GM12878 (cell line): Measurements from ENCODE around the gene TARS3. TPM values are rescaled to one million over a fixed set of nuclear protein-coding genes. Genes with fewer than 3 reads are reported as not detected.

ENCODE experiments used
- ATAC-seq: fragments of 200-7000 bp; cut with Tn5 transposase; 3 replicates; pipeline ENCODE4 v1.9.1; 2020; ENCODE audit warnings: mild to moderate bottlenecking, moderate library complexity
- BruUV-seq: library from RNA; stranded (reverse); fragments of 400-500 nt; replicated peaks from 2 replicates; lab custom pipeline; 2021; lab: Mats Ljungman, UMichigan
- CTCF ChIA-PET: fragments of 300-600 bp; sonication (Branson Sonifier 250); formaldehyde crosslinking; extraction: SDS; loops from one replicate; lab custom pipeline; 2021; ENCODE audit warnings: inconsistent platforms; lab: Yijun Ruan, JAX
- POLR2A ChIA-PET: fragments of 350-600 bp; formaldehyde crosslinking; extraction: SDS; loops from one replicate; lab custom pipeline; 2021; ENCODE audit warnings: inconsistent platforms; lab: Charles Lee
- RAD21 ChIA-PET: fragments of 300-600 bp; sonication (Branson Sonifier 250); formaldehyde crosslinking; loops from one replicate; lab custom pipeline; 2023; ENCODE audit warnings: antibody characterized with exemption; ENCODE audit not compliant: unreplicated experiment; lab: Charles Lee
- SMC1A ChIA-PET: fragments of 300-600 bp; sonication (Branson Sonifier 250); formaldehyde crosslinking; loops from one replicate; lab custom pipeline; 2023; ENCODE audit not compliant: unreplicated experiment, uncharacterized antibody; lab: Charles Lee
- DNase-seq: peaks from one replicate; pipeline ENCODE4 v3.0.0-alpha.2; 2011; ENCODE audit warnings: low read depth, low spot score
- FAIRE-seq: peaks from 3 replicates; lab custom pipeline; 2011; peaks lifted over from hg19 to GRCh38; lab: Jason Lieb, UNC
- H2AFZ ChIP-seq: 2 replicates; pipeline ENCODE4 v1.6.0; 2011; ENCODE audit warnings: low read depth, low read length, control low read depth; ENCODE audit not compliant: control insufficient read depth
- H3K27ac ChIP-seq: 2 replicates; pipeline ENCODE4 v1.5.1; 2011; ENCODE audit warnings: control low read depth; ENCODE audit not compliant: control insufficient read depth, insufficient read depth
- H3K27me3 ChIP-seq, 2 experiments: replicated peaks in 1 of 2; 2 replicates each; pipeline versions ENCODE4 v1.6.0 to v1.6.1; 2011; ENCODE audit warnings: low read length in 1 of 2; ENCODE audit not compliant: control insufficient read depth in 2 of 2, insufficient read depth in 2 of 2
- H3K36me3 ChIP-seq, 2 experiments: 2 replicates each; pipeline ENCODE4 v1.5.1; 2011; ENCODE audit warnings: low read length in 1 of 2; ENCODE audit not compliant: control insufficient read depth in 2 of 2, insufficient read depth in 2 of 2
- H3K4me1 ChIP-seq: 2 replicates; pipeline ENCODE4 v1.6.1; 2011; ENCODE audit warnings: mild to moderate bottlenecking, low read length, moderate library complexity, mixed read lengths; ENCODE audit not compliant: control insufficient read depth, insufficient read depth
- H3K4me2 ChIP-seq: 2 replicates; pipeline ENCODE4 v1.6.0; 2011; ENCODE audit warnings: control low read depth; ENCODE audit not compliant: control insufficient read depth, insufficient read depth
- H3K4me3 ChIP-seq: fragments of 200-600 bp; sonication (generic); 2 replicates; pipeline ENCODE4 v1.5.1; 2016
- H3K79me2 ChIP-seq: 2 replicates; pipeline ENCODE4 v1.6.0; 2011; ENCODE audit warnings: low read length; ENCODE audit not compliant: control insufficient read depth, insufficient read depth
- H3K9ac ChIP-seq: 2 replicates; pipeline ENCODE4 v1.8.0; 2011; ENCODE audit warnings: low read length, control low read depth, mixed read lengths; ENCODE audit not compliant: control insufficient read depth, insufficient read depth
- H3K9me3 ChIP-seq: replicated peaks from 3 replicates; pipeline ENCODE4 v1.5.1; 2011; ENCODE audit warnings: mild to moderate bottlenecking, low read length; ENCODE audit not compliant: control insufficient read depth, insufficient read depth
- H4K20me1 ChIP-seq: 2 replicates; pipeline ENCODE4 v1.6.0; 2011; ENCODE audit not compliant: control insufficient read depth, insufficient read depth
- CHD2 ChIP-seq: IDR thresholded peaks from 2 replicates; pipeline ENCODE4 v1.6.1; 2011; ENCODE audit warnings: low read depth, low read length, improper control_type of control experiment, borderline replicate concordance
- ELK1 ChIP-seq: IDR thresholded peaks from 2 replicates; pipeline ENCODE4 v1.6.1; 2012; ENCODE audit warnings: low read depth, low read length, improper control_type of control experiment
- IKZF1 ChIP-seq: fragments of 450-650 bp; conservative IDR thresholded peaks from 2 replicates; pipeline ENCODE4 v1.6.1; 2017; ENCODE audit warnings: antibody characterized with exemption, mild to moderate bottlenecking
- MYB ChIP-seq: fragments of 150-350 bp; IDR thresholded peaks from 2 replicates; pipeline ENCODE4 v1.6.1; 2014; ENCODE audit warnings: mild to moderate bottlenecking, low read depth, low read length, borderline replicate concordance
- RUNX3 ChIP-seq: IDR thresholded peaks from 2 replicates; pipeline ENCODE4 v1.6.1; 2012; ENCODE audit warnings: low read length, inconsistent platforms
- SIX5 ChIP-seq: IDR thresholded peaks from 2 replicates; pipeline ENCODE4 v1.6.1; 2011; ENCODE audit warnings: mild to moderate bottlenecking, low read depth, low read length, moderate library complexity; ENCODE audit not compliant: severe bottlenecking
- ZZZ3 ChIP-seq: IDR thresholded peaks from 2 replicates; pipeline ENCODE4 v1.6.1; 2011; ENCODE audit warnings: low read depth; ENCODE audit not compliant: control insufficient read depth, insufficient read length
- WGBS: methylation state at CpG from one replicate; pipeline ENCODE4 v1.1.6; 2016; ENCODE audit warnings: low lambda C conversion rate; ENCODE audit not compliant: insufficient replicate concordance, insufficient coverage; ENCODE audit errors: missing lambda C conversion rate; 5-methylcytosine and 5-hydroxymethylcytosine counted together
- in situ Hi-C: fragments of 300-500 bp; cut with MboI; formaldehyde crosslinking; loops from 9 replicates; pipeline ENCODE4 v1.14.3; 2018; ENCODE audit warnings: mixed read lengths
- intact Hi-C: fragments of 100-400 bp; cut with micrococcal nuclease; formaldehyde crosslinking; loops from one replicate; pipeline ENCODE4 v1.14.2; 2022; ENCODE audit not compliant: unreplicated experiment
- polyA plus RNA-seq, 11 experiments: library from polyadenylated mRNA; depleted of rRNA in 4 of 11; unstranded in 6 of 11; stranded (reverse) in 5 of 11; fragments of >200 nt; fragmentation: Nextera tagmentation in 4 of 11; fragmentation: Illumina TruSeq in 1 of 11; extraction: Ambion mirVana in 4 of 11; extraction: Trizol in 1 of 11; gene quantifications; 1 replicate in 1 of 11; 2 replicates in 10 of 11; pipeline versions ENCODE4 v1.2.1 to v1.2.3, GENCODE V29; 2011 to 2016; ENCODE audit warnings: inconsistent platforms in 2 of 11, missing spikeins in 2 of 11, low read depth in 1 of 11
- total RNA-seq, 4 experiments: library from RNA; depleted of rRNA in 3 of 4; stranded (reverse); fragments of >200 nt in 3 of 4; fragmentation: Illumina TruSeq in 1 of 4; extraction: Trizol in 1 of 4; gene quantifications; 2 replicates each; pipeline versions ENCODE4 v1.2.1 to v1.2.3, GENCODE V29; 2013 to 2021
- TF ChIP-seq, protein P1 (sequence below): fragments of 450-650 bp; IDR thresholded peaks from 2 replicates; pipeline ENCODE4 v1.6.1; 2017; ENCODE audit warnings: low read depth, mild to moderate bottlenecking, moderate library complexity

The TARS3 gene
- total and polyA plus RNA-seq, 10 of the 15 experiments (the other 5 are each of a cell fraction or from before 2014, with no cell fraction given), result 1.4 to 7.8 (median 5.3) TPM

GRCh38 chr15:101733545-101733944 lies 9.3 kb upstream of the TARS3 start:
- WGBS, result 98% methylated on average over 2 of the region's 2 CpGs
- intact Hi-C loops, result no loop called here

More at GRCh38 chr15:101733545-101733944, 9.3 kb upstream of the TARS3 start:
- no peak overlapping the region for H3K4me2 ChIP-seq
- BruUV-seq, result no TSS peak
- RAD21 ChIA-PET, result no interaction called here
- TF ChIP-seq ZZZ3 (no peak), ELK1 (no peak), MYB (no peak), SIX5 (no peak), CHD2 (no peak), RUNX3 (no peak), IKZF1 (no peak)
- TF ChIP-seq, protein P1, sequence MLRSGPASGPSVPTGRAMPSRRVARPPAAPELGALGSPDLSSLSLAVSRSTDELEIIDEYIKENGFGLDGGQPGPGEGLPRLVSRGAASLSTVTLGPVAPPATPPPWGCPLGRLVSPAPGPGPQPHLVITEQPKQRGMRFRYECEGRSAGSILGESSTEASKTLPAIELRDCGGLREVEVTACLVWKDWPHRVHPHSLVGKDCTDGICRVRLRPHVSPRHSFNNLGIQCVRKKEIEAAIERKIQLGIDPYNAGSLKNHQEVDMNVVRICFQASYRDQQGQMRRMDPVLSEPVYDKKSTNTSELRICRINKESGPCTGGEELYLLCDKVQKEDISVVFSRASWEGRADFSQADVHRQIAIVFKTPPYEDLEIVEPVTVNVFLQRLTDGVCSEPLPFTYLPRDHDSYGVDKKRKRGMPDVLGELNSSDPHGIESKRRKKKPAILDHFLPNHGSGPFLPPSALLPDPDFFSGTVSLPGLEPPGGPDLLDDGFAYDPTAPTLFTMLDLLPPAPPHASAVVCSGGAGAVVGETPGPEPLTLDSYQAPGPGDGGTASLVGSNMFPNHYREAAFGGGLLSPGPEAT, result no peak
- DNase-seq (no peak), FAIRE-seq (no peak), ATAC-seq (no peak)
- POLR2A ChIA-PET, result no interaction called here
- no peaks in the 10 kb centered on the region for H3K79me2 ChIP-seq
- in situ Hi-C loops, result no loop called here
- H3K4me1 ChIP-seq, result no peaks in the 10 kb centered on the region
- H3K27me3 ChIP-seq, result no peaks in the 10 kb centered on the region
- H3K9ac ChIP-seq, result no peak overlapping the region
- no peak overlapping the region for H3K4me3 ChIP-seq
- CTCF ChIA-PET, result no interaction called here
- no peak overlapping the region for H2AFZ ChIP-seq
- no peaks in the 10 kb centered on the region for H3K36me3 ChIP-seq
- no peaks in the 10 kb centered on the region for H3K9me3 ChIP-seq
- no peaks in the 10 kb centered on the region for H4K20me1 ChIP-seq
- SMC1A ChIA-PET, result no interaction called here
- H3K27ac ChIP-seq, result no peak overlapping the region
